ENCODE results near the gene CERCAM.

The CERCAM gene

DNA sequence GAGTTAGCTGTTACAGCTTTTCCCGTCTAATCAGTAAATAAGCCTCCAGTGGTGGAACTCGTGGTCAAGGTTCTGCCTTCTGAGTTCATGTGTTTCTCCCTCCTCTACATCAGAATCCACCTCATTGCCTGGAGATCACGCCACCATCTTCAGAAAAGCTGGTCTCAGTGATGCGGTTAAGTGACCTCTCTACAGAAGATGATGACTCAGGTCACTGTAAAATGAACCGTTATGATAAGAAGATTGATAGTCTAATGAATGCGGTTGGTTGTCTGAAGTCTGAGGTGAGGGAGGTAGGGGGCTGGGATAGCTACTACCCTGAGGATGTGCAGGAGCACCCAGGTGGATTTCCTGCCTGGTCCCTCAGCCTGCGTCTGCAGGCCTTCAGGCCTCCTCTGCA, 48.4 kb downstream of the CERCAM start:
- no peak for DNase-seq

DNA sequence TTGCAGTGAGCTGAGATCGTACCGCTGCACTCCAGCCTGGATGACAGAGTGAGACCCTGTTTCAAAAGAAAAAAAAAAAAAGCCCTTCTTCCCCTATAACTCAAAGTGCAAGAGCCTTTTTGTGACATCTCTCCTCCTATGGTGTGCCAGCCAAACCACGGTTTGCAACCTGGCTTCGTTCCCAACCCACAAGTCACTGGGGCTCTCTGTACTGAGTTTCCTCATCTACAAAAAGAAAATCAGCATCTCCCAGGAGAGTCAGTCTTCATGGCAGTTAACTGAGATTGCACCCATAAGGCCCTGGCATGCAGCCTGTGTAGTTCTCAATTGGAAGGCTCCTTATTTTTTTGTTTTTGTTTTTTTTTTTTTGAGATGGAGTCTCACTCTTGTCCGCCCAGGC, 49.9 kb downstream of the CERCAM start:
- DNase-seq, result no peak

DNA sequence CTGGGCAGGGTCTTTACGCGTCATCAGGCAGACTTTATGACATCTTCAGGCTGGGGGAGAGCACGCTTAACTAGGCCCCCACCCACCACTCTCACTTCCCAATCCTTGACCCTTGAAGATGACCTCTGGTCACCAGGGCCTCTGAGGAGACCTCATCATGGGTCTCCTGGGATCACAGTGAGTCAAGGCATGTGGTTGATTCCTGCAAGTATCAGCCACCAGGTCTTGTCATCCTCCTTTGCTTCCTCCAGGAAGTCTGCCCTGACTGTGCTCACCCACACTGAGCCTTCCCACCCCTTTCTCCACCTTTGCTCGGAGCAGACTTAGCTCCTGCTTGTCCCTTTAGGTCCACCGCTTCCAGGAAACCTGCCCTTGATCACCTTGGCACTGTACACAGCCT, 52.4 kb downstream of the CERCAM start:
- DNase-seq, result no peak

DNA sequence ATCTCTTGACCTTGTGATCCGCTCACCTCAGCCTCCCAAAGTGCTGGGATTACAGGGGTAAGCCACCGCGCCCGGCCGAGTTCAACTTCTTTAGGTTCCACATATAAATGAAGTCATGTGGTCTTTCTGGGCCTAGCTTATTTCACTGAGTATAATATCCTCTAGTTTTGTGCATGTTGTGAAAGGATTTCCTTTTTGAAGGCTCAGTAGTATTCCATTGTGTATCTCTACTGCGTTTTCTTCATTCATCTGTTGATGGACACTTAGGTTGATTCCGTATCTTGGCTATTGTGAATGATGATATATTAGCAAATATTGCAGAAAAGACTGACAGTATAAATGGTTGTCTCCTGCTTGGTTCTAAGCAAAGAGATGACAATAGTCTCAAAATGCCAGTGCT, 55.2 kb downstream of the CERCAM start:
- no peak for DNase-seq

DNA sequence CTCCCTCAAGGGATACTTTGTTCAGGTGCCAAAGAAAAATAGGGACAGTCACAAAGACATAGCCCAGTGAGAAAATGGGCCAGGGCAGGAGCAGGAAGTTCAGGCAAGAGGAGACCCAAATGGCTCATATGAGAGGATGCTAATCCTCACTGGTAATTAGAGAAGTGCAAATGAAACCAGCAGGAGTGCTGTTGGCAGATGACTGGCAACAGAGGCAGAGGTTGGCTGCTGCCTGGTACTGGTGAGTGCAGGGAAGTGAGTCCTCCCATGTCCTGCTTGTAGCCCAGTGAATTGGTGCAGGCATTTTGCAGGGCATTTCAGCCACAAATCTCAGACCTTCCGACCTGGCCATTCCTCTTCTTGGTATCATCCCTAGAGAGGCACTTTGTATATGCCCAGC, 58.6 kb downstream of the CERCAM start:
- DNase-seq, result no peak

DNA sequence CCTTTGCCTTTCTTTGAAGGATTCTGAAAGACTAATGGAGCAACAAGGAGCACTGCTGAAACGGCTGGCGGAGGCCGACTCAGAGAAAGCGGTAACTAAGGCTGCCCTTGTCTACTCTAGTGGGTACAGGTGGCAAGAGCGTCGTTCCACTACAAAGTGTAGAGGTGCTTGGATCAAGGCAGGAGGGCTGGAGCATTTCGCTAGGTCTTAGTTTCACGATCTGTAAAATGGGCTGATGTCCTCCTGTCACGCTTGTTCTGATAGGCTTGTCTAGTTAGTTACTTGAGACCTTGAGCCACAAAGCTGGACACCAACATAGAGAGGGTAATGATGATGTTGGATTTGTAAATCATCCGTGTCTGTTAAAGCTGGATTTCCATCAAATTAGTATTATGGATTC, 60.9 kb downstream of the CERCAM start:
- no peak for DNase-seq

DNA sequence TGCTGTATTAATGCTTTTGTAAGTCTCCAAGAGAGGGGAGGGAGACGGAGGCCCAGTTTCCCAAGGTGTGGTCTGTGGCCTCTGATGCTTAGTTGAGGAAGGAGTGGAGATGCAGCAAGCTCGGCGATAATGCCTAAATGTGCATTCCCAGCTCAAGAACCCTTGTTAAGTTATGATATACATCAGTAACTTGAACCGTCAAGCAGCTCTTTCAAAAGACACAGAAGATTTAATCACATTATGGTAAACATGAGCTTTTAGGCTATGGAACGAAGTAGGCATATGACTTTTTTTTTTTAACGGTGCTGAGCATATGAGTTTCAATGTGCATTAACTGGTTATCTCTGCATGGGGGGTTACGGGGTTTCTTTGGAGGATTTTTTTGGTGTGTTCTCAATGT, 61.5 kb downstream of the CERCAM start:
- no peak for DNase-seq

DNA sequence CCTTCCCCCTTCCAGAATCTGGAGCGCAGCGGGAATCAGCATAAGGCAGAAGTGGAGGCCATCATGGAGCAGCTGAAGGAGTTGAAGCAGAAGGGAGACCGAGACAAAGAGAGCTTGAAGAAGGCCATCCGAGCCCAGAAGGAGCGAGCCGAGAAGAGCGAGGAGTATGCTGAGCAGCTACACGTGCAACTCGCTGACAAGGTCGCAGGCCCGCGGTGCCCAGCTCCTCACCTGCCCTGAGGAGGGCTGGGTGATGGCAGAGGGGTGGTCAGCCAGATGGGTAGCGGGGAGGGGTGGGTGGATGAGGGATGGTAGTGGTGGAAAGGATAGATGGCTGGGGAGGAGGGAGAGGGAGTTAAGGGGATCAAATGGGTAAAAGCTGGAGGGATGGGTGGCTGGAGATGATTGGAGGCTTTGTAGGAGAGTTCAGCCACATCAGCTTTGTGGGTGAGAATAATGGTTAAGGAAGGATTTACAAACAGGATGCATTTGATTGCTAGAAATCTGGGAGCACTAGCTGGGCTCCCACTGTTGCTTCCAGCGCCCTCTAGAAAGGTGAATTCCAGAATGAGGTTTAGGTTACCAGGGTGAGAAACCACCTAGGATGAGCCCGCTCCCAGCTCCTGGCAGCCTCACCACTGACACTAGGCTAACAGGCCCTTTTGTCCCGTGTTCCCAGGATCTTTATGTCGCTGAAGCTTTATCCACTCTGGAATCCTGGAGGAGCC, 64.2 kb downstream of the CERCAM start:
- no peak for DNase-seq

DNA sequence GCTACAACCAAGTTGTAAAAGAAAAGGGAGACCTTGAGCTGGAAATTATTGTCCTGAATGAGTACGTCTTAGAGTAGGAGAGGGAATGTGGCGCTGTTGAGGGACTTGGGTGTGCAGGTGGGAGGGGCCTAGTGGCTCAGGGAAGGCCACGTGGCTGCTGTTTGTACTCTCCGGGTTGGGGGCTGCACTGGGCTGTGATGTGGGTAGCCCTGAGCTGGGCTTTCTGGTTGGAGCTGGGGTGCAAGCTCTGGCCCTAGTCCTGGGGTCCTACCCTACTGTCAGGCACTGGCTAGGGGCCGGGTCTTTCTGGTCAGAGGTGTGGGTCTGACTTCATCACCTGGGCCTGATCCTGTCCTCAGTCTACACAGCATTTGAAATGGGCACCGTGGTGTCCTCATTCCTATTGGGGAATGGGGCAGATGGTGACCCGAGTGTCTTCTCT, 64.8 kb downstream of the CERCAM start:
- no peak for DNase-seq

DNA sequence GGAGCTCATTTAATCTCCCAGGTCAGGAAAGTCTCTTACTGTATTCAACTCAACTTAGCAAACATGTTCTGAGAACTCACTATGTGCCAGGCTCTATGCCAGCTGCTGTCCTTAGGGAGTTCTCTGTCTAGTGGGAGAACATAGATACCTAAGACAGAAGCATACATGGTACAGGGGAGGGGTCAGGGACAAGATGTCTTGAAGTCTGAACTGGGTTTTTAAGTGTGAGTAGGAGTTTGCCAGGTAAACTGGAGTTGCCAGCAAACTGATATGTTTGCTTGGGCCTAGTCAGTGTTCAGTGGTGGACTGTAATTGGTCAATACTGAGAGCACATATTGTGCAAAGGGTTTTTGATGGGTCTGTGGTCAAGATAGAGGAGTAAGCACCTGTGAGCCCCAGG, 65.5 kb downstream of the CERCAM start:
- no peak for DNase-seq
